GM19043 (cell line): ENCODE results near the gene GPATCH11.

Experiments used
- ATAC-seq: cut with Tn5 transposase; IDR thresholded peaks from one replicate; pipeline ENCODE4 v1.9.1; 2021; ENCODE audit warnings: low read depth; ENCODE audit not compliant: unreplicated experiment

GPATCH11 gene

DNA sequence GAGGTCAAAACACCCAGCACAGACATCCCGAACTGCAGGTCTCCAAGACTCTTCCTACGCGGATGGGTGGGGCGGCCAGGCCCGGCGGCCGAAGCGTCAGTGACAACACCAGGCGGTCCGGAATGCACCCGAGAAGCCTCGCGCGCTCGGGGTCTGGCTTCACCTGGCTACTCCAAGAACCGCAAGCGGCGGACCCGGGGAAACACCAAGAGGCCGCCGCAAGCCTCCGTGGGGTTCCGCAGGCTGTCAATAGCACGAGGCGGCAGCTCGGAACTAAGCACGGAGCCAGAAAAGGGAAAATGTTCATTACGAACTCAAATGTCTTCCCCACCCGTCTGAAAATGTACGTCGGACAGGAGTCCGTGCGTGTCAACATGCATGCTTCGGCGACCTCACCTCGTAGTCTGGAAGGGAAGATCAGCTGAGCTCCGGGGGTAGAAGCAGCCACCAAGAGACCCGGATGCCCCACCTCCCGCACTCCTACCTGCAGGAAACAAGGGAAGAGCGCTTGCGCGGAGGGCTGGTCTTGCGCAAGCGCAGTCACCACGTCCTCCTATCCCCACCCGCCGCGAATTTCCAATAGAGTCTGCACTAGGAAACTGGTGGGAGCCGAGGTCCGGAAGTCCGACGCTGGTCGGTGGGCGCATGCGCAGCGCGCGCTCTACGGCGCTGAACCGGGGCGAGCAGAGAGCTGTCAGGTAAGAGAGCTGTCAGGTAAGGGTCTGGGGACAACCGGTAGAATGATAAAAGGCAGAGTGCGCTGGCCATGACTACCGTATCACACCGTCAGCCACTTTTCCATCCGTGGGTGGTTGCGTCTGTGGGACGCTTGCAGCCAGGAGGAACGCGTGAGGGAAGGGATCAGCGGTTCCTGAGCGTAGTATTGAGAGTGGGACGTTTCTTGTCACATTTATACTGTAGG is at the start of gene GPATCH11, which contains the start of gene HEATR5B:
TSS of gene GPATCH11 (plus strand) at position 646 of the 922 bp plus-strand sequence. CDS start 3,864 bp downstream, outside the sequence.
TSS of gene HEATR5B (minus strand) at position 500 of the 922 bp plus-strand sequence. CDS start 958 bp downstream, outside the sequence.
- peak; percentile 79 for ATAC-seq

DNA sequence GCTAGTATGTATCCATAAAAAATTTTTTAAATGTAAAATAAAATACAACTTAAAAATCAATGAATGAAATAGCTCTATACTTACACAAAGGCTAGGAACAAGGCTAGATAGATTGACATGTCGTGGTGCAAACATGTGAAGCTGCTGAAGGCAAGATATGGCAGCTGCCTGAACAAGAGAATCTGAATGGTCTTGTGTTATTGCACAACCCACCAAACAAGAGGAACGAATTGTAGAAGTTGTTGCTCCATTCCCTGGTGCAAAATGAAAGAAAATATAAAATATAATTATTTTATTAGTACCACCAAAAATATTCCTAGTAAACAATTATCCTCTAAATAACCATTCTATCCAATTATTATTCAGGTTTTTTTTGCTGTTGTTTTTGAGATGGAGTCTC is 46.5 kb upstream of the GPATCH11 start:
- no peak for ATAC-seq

DNA sequence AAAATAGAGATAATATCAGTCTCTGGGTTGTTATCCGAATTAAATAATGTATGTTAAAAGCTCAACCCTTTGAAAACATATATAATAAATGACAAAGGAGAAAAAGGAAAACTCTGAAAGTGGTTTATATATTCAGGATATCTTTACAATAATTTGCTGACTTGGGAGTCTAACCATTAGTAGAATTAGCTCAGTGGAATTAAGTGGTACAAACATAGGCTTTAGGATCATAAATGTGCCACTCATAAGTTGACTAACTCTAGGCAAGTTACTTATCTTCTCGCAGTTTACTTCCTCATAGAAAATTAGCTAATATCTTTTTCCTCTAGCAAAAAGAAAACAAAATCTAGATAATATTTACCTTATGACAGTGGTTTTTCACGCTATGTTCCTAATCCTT is 44.7 kb upstream of the GPATCH11 start:
- no peak for ATAC-seq

DNA sequence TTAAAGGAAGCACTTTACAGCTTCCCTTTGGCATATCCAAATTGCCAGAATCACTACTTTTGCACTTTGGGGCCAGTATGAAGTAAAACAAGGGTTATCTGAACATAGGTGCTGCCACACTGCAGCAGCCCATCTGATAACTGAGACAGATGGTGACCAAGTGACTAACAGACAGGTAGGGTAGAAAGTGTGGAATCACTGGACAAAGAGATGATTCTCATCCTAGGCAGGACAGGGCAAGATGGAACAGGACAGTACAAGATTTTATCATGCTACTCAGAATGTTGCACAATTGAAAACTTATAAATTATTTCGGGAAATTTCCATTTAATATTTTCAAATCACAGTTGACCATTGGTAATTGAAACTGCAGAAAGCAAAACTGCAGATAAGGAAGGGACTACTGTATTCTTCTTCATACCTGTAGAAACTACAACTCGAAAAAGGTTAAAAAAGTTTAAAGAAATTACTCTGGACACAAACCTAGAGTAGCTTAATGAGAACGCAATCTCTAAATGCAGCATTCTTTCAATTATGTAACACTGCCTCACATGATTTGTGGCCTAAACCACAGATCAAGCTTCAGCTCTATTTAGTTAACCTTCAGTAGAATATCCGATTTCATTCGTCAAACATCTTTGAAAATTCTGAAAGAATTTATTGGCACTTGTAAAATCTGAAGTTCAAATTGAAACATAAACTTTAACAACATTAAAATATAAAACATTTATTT is 31.6 kb upstream of the GPATCH11 start:
- no peak for ATAC-seq

DNA sequence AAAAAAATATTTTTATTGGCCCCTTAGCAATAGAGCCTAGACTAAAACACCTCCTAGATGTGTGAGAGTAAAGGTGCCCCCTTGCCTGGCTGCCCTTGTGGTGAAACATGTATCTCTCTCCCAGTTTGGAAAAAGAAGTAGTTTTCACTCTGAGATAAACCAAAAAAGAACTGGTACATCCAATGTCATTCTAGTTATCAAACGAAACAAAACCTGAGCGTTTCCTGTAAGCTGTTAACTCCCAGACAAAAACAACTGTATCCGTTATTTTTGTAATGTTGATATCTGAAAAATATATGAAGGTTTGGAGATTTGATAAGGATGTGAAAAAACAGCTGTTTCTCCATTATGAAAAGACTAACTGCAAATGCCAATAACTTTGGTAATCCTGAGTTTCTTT is 24.5 kb upstream of the GPATCH11 start:
- ATAC-seq: no peak

DNA sequence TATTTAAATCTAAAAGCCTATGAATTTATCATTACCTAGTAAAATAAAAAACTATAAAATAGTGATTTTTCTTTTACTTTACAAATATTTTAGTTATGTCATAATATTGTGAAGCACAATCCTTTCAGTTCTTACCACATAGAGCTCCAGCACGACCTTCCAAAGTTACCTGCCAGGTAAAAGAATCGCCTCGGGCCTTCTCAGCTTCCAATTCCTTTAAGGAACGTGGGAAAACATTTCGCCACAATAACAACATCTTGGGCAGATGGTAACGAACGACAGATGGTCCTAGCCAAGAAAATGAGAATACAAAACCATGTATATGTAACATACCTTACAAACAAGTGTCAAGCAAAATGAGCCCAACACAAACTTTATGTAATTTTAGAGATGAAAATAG is 23.9 kb upstream of the GPATCH11 start:
- no peak for ATAC-seq

DNA sequence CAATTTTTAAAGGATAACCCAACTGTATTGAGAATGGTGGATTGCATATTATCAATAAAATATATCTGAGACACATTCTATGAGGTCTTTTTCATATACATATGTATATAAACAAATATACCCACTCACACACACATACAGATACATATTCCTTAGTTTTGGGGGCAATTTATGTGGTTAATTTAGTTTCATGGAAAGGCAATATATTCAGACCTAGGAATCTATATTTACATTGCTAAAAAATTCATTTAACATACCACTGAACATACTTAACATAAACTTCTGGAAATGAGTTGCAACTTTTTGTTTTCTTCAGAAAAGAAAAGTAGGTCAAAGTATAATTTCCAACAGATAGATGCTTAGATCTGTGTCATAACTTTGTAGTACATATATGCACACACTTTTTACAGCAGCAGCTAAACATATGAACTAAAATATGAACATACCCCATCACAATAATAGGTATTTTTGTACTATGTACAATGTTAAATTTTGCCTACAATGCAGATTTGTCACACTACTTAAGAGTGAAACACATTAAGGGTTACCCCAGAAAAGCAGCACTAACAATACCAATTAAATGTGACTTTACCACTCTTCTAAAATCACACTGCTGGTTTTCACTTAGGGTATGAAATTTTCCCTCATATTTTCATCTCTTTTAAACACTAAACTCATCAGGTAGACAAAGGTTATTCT is 23.2 kb upstream of the GPATCH11 start:
- no peak for ATAC-seq

DNA sequence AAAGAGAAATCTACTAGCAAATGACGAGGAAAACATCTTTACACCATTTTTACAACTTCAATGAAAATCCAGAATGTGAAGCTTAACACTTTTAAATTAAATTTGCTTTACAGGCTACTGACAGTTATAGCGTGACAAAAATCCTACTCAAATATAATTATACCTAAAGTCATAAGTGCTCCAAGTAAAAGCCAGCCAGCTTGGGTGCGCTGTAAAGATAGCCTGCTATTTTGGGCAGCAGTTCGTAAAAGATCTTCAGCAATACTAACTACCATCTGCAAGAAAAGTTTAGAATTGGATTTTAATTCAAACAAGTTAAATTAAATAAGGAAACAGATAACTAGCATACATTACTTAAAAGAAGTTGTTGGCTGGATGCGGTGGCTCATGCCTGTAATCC is 22.5 kb upstream of the GPATCH11 start:
- ATAC-seq: no peak

DNA sequence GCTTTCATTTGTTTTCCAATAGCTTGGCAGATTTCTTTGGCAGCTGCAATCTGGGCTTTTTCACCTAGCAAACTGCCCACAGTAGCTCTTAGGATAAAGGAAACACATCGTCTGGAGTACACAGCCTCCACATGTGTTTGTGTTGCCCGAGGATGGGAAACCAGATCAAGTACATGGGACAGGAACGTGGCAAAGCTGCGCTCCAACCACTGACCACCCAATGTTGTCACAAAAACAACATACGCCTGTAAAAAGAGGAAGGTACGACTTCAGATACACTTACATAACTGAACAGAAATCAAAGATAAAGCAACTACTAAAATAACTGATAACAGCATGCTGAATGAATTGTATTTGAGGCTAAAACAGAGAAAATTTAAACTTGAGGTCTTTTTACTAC is 15.6 kb upstream of the GPATCH11 start:
- ATAC-seq: no peak

DNA sequence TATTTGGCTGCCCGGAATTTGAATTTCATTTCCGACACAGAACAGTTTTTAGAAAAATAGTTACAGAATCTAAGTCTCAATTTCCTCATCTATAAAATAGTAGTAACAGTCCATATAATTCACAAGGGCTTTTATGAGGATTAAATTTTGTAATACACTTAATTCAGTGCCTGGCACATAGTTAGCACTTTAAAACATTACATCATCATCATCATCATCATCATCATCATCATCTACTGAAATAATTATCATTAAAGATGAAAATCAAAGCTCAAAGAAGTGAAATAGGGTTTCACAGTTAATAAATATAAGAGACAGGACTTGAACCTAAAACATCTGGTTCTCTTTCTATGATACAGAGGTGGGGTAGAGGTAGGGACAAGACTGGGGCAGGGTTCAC is 13.4 kb upstream of the GPATCH11 start:
- no peak for ATAC-seq

DNA sequence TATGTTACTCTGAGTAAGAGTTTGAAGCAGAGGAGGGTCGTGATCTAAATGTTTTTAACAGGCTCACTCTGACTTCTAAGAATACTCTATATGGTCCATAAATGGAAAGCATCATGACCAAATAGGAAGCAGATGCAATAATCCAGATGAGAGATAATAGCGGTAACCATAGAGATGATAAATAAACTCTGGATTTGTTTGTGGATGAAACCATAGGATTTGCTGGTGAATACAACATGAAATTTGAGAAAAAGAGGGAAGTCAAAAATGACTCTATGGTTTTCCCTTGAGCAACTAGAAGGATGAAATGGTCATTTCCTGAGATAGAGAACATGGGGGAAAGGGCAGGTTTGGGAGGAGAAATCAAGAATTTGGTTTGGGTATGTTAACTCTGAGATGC is 4.1 kb upstream of the GPATCH11 start:
- ATAC-seq: no peak

DNA sequence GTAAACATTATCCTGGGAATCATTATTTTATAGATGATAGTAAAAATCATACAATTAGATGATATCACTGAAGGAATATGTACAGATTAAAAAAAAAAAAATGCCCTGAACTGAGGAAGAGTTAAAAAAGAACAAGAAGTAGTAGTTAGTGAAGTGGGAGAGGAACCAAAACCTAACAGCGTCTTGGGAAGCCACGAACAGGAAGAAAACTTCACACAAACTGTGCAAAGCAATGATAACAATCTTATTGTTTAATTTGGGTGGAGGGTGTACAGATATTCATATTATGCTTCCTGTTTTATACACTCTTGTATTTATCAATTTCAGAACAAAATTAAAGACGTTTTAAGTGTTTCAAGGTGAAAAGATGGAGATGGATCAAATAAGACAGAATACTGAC is 3.6 kb upstream of the GPATCH11 start:
- no peak for ATAC-seq

DNA sequence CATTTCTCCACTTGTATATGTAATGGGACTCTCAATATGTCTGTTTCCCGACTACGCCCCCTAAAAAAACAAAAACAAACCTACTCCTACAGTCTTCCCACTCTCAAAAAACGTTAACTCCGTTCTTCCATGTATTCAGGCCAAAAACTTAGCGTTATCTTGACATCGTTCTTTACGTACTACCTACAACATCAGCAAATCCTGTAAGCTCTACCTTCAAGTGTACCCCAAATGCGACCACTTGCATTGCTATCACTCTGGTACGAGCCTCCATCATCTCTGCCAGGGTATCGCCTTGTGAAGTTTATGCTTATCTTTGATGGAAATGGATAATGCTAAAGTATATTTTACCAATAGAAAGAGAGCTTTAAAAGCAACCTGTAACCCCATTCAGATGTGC is 479 bp downstream of the GPATCH11 start:
- no peak for ATAC-seq

DNA sequence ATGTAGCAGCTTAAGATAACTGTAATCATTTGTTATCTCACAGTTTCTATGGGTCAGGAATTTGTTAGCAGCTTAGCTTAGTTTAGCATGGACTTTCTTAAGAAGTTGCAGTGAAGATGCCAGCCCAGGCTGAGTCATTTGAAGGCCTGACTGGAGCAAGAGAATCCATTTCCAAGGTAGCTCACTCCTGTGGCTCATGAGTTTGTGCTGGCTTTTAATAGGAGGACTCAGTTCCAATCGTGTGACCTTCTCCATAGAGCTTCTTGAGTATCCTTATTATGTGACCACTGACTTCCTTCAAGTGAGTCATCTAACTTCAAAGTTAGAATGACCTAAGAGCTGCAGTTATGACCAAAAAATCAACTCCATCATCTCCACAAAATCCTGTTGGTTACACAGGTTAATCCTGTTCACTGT is 1.4 kb downstream of the GPATCH11 start:
- ATAC-seq: no peak

DNA sequence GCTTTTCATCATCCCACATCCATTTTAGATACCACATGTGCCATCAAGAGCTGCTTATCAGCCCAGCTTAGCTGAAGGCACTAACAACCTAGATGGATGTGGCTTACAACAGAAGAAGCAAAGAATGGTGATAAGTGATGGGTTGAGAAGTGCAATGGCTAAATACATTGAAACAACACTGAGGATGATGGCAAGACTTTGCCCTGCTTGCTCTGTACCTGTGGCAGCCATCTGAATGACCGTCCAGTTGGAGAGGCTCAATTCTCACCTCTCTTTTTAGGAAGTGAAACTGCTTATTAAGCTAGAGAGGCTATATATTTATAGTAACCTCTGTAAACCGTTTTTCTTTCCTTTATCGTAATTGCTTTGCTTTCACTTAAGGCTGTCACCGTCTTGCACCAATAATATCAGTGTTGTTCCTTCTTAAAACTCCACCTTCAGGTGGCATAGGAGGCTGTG is 5.7 kb downstream of the GPATCH11 start:
- peak; percentile 78 for ATAC-seq

DNA sequence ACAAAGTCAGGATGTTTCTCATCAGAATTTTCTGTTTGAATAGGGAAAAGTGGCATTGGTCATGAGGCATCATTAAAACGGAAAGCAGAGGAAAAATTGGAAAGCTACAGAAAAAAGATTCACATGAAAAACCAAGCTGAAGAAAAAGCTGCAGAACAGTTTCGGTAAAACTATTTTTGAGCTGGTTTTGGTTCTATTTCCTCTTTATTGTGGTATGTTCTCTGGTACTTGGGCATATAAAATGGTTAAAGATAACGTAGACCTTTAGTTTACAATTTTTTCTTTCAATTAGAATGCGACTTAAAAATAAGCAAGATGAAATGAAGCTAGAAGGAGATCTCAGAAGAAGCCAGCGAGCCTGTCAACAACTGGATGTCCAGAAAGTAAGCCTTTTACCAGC is 7.6 kb downstream of the GPATCH11 start:
- ATAC-seq: peak; percentile 57

DNA sequence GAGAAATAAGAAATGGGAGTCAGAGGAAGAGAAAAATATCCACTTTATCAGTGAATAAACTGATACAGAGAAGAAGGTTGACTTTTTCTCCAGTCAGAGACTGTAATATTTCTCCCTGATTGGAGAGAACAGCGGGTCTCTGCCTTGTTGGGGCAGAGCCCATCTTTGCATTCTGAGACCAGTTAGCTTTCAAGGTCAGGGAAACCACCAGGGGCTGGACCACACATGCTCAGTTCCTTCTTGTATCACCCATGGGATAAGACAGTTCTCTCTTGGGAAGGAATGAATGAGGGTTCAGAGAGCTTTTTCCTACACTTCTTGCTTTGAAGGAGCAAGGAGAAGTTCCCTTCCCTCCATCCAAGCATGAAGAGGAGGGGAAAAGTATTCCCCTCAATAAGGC is 12.2 kb downstream of the GPATCH11 start:
- no peak for ATAC-seq

DNA sequence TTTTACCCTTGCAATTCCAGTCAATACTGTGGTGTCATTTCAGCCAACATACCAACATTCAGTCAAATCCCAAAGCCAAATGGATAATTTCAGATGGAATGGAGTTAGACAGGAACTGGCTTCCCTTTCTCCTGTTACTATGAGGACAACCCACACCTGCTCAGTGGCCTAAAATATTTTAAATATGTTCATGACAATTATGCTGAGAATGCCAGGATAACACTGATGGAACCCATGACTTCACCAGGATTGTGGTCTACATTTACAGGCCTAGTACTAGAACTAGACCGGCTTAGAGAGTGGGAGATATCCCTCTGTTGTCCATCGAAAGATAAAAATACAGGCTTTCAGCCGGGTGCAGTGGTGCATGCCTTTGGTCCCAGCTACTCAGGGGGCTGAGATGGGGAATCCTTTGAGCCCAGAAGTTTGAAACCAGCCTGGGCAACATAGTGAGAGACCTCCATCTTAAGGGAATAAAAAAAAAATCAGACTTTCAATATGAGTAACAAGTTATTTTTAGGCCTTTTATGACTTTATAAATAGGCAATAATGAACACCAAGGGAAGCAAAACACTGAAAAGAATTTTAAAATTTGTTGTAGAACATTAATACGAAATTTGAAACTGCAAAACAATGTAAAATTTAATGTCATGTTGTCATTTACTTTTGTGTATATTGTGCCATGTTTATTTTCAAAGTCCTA is 14.2 kb downstream of the GPATCH11 start:
- no peak for ATAC-seq

DNA sequence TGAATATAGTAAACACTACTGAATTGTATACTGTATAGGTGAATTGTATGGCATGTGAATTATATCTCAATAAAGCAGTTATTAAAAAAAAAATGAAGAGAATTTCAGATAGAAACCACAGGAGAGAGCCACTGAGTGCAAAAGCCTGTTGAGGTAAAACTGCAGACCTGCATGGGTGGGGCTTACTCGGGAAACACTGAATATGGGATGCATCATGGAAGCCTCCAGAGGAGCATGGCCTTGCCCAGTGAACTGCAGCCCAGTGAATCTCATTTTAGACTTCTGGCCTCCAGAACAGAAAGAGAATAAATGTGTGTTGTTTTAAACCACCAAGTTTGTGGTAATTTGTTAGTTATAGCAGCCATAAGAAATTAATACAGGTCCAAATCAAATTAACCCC is 15.7 kb downstream of the GPATCH11 start:
- ATAC-seq: no peak

DNA sequence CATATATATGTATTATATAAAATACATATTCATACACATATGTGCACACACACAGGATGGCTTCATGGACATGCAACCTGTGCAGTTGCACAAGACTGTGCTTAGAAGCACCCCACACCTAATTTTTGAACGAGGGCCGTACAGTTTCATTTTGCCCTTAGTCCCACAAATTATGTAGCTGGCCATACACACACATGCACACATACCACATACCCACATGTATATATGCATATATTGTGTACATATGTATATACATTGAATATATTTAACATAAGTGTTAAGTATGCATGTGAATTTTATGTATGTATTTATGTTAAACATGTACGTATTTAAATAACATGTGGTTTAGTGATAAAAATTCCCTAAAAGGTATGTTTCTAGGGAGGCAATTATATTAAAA is 18.3 kb downstream of the GPATCH11 start:
- no peak for ATAC-seq
